GM18867 (cell line): Measurements from ENCODE around the gene CYP3A7.
"Not testable (repeated sequence)": the region's sequence is repeated elsewhere in the genome, so short reads cannot be mapped to it uniquely, and the experiment has no call there.

Experiments
- ATAC-seq: cut with Tn5 transposase; IDR thresholded peaks from one replicate; pipeline ENCODE4 v1.9.1; 2021; ENCODE audit warnings: mild to moderate bottlenecking, moderate library complexity; ENCODE audit not compliant: unreplicated experiment

Gene CYP3A7

GRCh38 chr7:99674995-99675742 lies 59.8 kb downstream of the CYP3A7 start:
- no peak for ATAC-seq

DNA sequence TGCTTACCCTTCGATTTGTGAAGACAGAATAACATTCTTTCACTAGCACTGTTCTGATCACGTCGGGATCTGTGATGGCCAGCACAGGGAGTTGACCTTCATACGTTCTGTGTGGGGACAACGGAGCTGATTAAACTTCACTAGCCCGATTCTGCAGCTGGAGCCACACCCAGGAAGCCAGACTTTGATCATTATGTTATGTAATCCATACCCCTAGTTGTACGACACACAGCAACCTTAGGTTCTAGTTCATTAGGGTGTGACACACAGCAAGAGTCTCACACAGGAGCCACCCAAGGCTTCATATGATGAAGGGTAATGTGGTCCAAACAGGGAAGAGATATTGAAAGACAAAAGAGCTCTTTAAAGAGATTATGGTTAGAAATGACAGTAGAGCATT lies 62.4 kb downstream of the CYP3A7 start:
- no peak for ATAC-seq

DNA sequence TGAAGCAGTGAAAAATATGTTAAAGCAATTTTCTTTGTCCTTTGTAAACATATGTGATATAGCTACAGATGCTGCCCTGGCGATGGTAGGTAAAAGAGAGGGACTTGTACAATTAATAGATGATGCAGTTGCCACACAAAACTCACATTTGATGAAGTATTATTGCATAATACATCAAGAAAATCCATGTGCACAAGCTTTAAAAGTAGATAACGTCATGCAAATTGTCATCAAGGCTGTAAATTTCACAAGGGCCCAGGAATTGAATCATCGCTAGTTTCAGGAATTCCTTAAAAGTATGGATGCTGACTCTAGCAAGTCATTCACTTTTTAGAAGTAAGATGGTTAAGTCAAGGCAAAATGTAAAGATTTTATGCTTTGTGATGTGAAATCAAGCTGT lies 65.2 kb downstream of the CYP3A7 start:
- no peak for ATAC-seq

DNA sequence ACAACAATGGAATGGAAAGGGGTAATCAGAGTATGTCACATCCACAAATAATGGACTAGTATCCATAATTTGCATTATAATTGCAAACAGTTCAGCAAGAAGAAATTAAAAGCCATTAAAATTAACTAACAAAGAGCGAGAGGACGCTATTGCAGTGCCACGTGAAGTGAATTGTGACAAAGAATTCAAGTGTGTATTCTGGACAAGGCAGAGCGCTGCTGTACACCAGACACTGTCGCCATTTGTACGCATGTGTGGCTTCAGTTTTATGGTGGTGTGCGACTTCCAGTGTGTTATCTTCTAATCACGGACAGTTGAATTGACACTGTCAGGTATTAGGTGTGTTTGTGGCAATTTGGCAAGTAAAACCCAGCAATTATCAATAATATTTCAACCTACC lies 66.5 kb downstream of the CYP3A7 start:
- no peak for ATAC-seq

GRCh38 chr7:99667179-99667578 lies 67.8 kb downstream of the CYP3A7 start:
- ATAC-seq: no peak

DNA sequence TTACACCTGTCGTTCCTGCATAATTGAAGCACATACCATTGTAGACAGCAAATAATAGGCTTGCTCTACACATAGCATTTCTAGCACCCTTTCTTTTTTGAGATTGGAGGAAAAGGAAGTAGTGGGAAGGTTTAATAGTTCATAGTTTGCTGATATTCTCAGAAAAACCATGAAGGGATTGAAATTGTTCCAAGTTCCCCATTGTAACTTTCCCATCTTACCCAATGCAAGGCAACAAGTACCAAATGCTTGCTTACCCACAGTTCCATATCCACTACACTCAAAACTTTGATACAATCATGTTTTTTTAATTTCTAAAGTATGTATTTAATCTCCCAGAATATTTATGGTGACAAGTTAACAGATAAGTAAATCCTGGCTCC lies 69.0 kb downstream of the CYP3A7 start:
- ATAC-seq: no peak

DNA sequence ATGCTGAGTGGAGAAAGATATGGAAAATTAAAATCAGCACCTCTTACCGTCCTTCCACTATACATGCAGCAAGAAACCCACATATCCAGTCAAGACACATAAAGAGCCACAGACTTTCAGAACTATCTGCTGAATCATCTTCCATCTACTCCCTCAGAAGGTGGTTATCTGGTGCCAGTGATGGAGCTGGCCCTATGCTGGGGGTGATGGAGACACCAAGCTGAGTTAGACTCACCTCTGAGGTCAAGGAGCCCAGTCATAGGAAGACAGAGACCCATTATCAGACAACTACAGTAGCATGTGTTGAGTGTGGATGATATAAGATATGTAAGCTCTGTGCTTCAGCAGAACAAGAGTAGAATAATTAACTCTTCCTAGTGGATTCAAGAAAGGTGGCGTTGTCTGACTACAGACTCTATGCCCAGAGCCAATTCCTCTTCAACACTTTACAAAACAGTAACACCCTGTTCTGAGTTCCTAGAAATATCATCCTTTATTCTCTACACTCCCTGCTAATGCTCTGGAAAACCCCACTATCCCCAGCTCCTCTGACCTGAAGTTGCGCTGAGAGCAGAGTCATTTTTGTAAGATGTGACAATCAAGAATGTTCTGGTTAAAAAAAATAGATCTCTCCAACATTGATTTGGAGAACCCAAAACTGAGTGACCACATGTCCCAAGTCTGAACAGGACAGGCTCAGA lies 69.5 kb downstream of the CYP3A7 start:
- ATAC-seq: no peak

GRCh38 chr7:99657879-99658278 lies 77.1 kb downstream of the CYP3A7 start:
- ATAC-seq: not testable (repeated sequence)
